Vagina (tissue), 2 donors: ENCODE results near the gene PARD3.
"Not testable (repeated sequence)": the region's sequence is repeated elsewhere in the genome, so short reads cannot be mapped to it uniquely, and the experiment has no call there.

ENCODE experiments used
- POLR2A ChIP-seq, 2 donors: fragments of 450-650 bp; IDR thresholded peaks; one replicate each; pipeline ENCODE4 v1.6.1; 2017; ENCODE audit warnings: antibody characterized with exemption in 2 of 2, mild to moderate bottlenecking in 2 of 2, moderate library complexity in 2 of 2
- POLR2AphosphoS5 ChIP-seq, 2 donors: sonication (generic); formaldehyde crosslinking; IDR thresholded peaks; one replicate each; pipeline ENCODE4 v1.9.0; 2017; ENCODE audit warnings: antibody characterized with exemption in 2 of 2, mild to moderate bottlenecking in 2 of 2, low read depth in 1 of 2; ENCODE audit not compliant: insufficient read depth in 1 of 2
- TF ChIP-seq, protein P1 (sequence below), 3 experiments: fragments of 450-650 bp in 2 of 3; fragments of 200-600 bp in 1 of 3; sonication (generic) in 1 of 3; IDR thresholded peaks; one replicate each; pipeline ENCODE4 v1.5.1; 2017 to 2019; ENCODE audit warnings: antibody characterized with exemption in 3 of 3, mild to moderate bottlenecking in 2 of 3, moderate library complexity in 2 of 3

DNA sequence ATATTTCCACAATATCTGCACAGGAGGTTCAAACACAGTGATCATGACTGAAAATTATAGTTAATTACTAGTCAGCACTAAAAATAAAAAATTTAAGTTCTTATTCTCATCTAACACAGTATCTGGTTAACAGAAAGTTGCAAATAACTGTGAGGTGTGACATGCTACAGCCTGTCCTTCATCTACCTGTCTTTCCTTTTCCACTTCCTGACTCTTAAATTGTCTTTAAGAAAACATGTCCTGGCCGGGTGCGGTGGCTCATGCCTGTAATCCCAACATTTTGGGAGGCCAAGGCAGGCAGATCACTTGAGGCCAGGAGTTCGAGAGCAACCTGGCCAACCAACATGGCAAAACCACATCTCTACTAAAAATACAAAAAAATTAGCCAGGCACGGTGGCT, 57.9 kb downstream of the PARD3 start:
- TF ChIP-seq, protein P1, sequence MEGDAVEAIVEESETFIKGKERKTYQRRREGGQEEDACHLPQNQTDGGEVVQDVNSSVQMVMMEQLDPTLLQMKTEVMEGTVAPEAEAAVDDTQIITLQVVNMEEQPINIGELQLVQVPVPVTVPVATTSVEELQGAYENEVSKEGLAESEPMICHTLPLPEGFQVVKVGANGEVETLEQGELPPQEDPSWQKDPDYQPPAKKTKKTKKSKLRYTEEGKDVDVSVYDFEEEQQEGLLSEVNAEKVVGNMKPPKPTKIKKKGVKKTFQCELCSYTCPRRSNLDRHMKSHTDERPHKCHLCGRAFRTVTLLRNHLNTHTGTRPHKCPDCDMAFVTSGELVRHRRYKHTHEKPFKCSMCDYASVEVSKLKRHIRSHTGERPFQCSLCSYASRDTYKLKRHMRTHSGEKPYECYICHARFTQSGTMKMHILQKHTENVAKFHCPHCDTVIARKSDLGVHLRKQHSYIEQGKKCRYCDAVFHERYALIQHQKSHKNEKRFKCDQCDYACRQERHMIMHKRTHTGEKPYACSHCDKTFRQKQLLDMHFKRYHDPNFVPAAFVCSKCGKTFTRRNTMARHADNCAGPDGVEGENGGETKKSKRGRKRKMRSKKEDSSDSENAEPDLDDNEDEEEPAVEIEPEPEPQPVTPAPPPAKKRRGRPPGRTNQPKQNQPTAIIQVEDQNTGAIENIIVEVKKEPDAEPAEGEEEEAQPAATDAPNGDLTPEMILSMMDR (IDR thresholded peaks at IDR 0.05): not testable (repeated sequence)
- not testable (repeated sequence) for TF ChIP-seq POLR2AphosphoS5 (IDR thresholded peaks at IDR 0.05; ENCODE audit: insufficient read depth in 1 of 2, low read depth in 1 of 2); POLR2A (IDR thresholded peaks at IDR 0.05)
